Activated CD8-positive, alpha-beta T cell treated with anti-CD3 and anti-CD28 coated beads, Interleukin-2, amount 10 ng/mL, durations not matched to agents 7 days and 5 days (primary cell): ENCODE data around the gene TTC23. TPM values are rescaled to one million over a fixed set of nuclear protein-coding genes. Genes with fewer than 3 reads are reported as not detected.
"Not testable (repeated sequence)": the region's sequence is repeated elsewhere in the genome, so short reads cannot be mapped to it uniquely, and the experiment has no call there.

Experiments
- ATAC-seq: fragments of 150-1000 bp; cut with Tn5 transposase; one replicate; pipeline ENCODE4 v1.10.0; 2021; ENCODE audit warnings: moderate library complexity
- CTCF ChIA-PET: fragments of 350-600 bp; sonication (Branson Sonifier 250); formaldehyde crosslinking; loops from one replicate; lab custom pipeline; 2021; ENCODE audit warnings: antibody characterized with exemption; lab: Charles Lee
- POLR2A ChIA-PET: fragments of 350-600 bp; sonication (Branson Sonifier 250); formaldehyde crosslinking; loops from one replicate; lab custom pipeline; 2021; ENCODE audit warnings: antibody characterized with exemption; lab: Charles Lee
- DNase-seq: peaks from one replicate; pipeline ENCODE4 v3.0.0-alpha.2; 2020
- H3K27ac Mint-ChIP-seq: one replicate; pipeline ENCODE4 v1.8.0; 2021; ENCODE audit warnings: mild to moderate bottlenecking, mixed read lengths
- H3K27me3 Mint-ChIP-seq: one replicate; pipeline ENCODE4 v1.8.0; 2021; ENCODE audit warnings: low read depth, mixed read lengths
- H3K36me3 Mint-ChIP-seq: one replicate; pipeline ENCODE4 v1.8.0; 2021; ENCODE audit warnings: low read depth, mixed read lengths
- H3K4me1 Mint-ChIP-seq: one replicate; pipeline ENCODE4 v1.8.0; 2021; ENCODE audit warnings: low read depth, mixed read lengths
- H3K4me3 Mint-ChIP-seq: one replicate; pipeline ENCODE4 v1.8.0; 2021; ENCODE audit warnings: mild to moderate bottlenecking, mixed read lengths
- H3K9me3 Mint-ChIP-seq: one replicate; pipeline ENCODE4 v1.8.0; 2022; ENCODE audit warnings: mixed read lengths; ENCODE audit not compliant: insufficient read depth
- total RNA-seq, 2 experiments: library from RNA; stranded (reverse); gene quantifications; one replicate each; pipeline ENCODE4 v1.2.3, GENCODE V29; 2021

Gene TTC23
- total RNA-seq, 2 experiments from 2014 or later = 0.65 to 0.82 TPM

DNA sequence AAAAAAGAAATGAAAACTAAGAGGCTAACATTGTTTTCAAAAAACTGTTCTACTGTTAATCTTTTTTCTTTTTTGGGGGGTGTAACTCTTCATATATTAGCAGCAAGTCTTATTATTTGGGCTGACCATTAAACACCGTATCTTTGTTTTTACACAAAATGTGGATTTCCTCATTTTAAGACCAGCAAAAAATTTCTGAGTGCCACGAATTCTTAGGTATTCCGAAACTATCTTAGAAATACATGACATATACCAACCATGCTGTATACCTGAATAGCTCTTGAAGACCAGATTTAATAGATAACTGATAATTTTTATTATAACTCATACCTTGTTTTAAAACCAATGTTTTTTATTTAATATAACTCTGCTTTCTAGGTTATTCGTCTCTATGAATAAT, 620 bp upstream of the TTC23 start:
- Mint-ChIP-seq H3K27ac (no peak overlapping the region), H3K4me3 (no peak overlapping the region), H3K36me3 (peaks cover 6% of the 10 kb centered on the region), H3K4me1 (peaks cover 24% of the 10 kb centered on the region), H3K27me3 (peaks cover 5% of the 10 kb centered on the region), H3K9me3 (no peaks in the 10 kb centered on the region)
- ChIA-PET POLR2A (no interaction called here), CTCF (no interaction called here)
- ATAC-seq (no peak), DNase-seq (no peak)

GRCh38 chr15:99248000-99248715, 1.2 kb downstream of the TTC23 start:
- ChIA-PET POLR2A (no interaction called here), CTCF (no interaction called here)
- Mint-ChIP-seq H3K4me1 (peaks cover 15% of the 10 kb centered on the region), H3K27ac (no peak overlapping the region), H3K9me3 (no peaks in the 10 kb centered on the region), H3K4me3 (no peak overlapping the region), H3K27me3 (peaks cover 10% of the 10 kb centered on the region), H3K36me3 (peaks cover 6% of the 10 kb centered on the region)
- DNase-seq = no peak
- no peak for ATAC-seq

DNA sequence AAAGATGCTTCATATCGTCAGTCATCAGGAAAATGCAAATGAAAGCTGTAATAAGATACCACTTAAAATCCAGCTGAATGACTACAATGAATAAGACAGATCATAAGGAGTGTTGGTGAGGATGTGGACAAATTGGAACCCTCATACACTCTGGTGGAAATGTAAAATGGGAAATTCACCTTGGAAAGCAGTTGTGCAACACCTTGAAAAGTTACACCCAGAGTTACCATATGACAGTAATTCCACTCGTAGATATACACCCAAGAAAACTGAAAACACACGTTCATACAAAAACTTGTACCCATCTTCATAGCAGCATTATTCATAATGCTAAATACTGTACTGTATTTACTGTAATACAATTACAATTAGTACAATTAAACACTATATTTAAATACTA, 2.3 kb downstream of the TTC23 start:
- Mint-ChIP-seq H3K4me1 (peaks cover 6% of the 10 kb centered on the region), H3K27me3 (peaks cover 12% of the 10 kb centered on the region), H3K4me3 (no peak overlapping the region), H3K9me3 (no peaks in the 10 kb centered on the region), H3K27ac (no peak overlapping the region), H3K36me3 (peaks cover 6% of the 10 kb centered on the region)
- ATAC-seq (no peak), DNase-seq (no peak)
- ChIA-PET CTCF (no interaction called here), POLR2A (no interaction called here)

GRCh38 chr15:99244306-99244705, 5.1 kb downstream of the TTC23 start:
- Mint-ChIP-seq H3K27me3 (peaks cover 12% of the 10 kb centered on the region), H3K4me1 (peaks cover 13% of the 10 kb centered on the region), H3K27ac (no peak overlapping the region), H3K36me3 (no peaks in the 10 kb centered on the region), H3K9me3 (no peaks in the 10 kb centered on the region), H3K4me3 (no peak overlapping the region)
- POLR2A ChIA-PET = no interaction called here
- CTCF ChIA-PET = no interaction called here
- DNase-seq = no peak
- no peak for ATAC-seq

DNA sequence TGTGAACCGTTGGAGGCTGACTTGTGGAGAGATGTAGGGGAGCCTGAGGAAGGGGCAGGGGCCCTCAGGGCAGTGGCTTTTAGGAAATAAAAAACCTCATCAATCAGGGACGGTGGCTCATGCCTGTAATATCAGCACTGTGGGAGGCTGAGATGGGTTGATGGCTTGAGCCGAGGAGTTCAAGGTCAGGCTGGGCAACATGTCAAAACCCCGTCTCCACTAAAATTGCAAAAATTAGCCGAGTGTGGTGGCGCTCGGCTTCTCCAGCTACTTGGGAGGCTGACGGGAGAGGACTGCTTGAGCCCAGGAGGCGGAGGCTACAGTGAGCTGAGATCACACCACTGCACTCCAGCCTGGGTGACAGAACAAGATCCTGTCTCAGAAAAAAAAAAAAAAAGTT, 7.6 kb downstream of the TTC23 start:
- Mint-ChIP-seq H3K27ac (no peak overlapping the region), H3K4me3 (no peak overlapping the region), H3K9me3 (no peaks in the 10 kb centered on the region), H3K36me3 (no peaks in the 10 kb centered on the region), H3K4me1 (peaks cover 13% of the 10 kb centered on the region), H3K27me3 (peaks cover 7% of the 10 kb centered on the region)
- CTCF ChIA-PET = no interaction called here
- no peak for ATAC-seq
- POLR2A ChIA-PET = no interaction called here
- DNase-seq = no peak

DNA sequence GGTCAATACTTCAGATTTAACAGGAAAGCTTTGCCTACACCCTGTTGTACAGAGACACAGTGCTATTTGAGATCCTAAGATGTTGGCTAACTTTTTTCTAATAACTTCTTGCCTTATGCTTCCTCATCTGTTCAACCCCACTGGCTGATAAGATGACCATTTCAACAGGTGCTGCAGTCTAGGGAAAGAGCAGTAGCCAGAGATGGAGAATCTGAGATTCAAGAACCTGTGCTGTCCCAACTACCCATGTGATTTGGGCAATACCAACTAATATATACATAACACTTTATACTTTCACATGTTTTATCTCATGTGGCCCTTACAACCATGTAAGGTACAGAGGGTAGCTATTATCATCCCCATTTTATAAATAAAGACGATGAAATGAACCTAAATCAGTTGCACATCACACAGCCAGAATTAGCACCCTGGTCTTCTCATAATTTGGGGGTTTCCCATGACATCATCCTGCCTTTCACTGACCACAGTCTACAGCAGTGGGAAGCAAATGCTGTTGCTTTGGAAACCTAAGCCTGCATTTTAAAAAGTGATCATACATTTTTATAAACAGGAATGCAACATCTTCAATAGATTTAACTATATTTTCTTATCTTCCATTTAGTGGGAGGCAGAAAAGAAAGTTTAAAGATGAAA, 9.7 kb downstream of the TTC23 start:
- peak; percentile 29 for DNase-seq
- Mint-ChIP-seq H3K36me3 (no peaks in the 10 kb centered on the region), H3K4me1 (peaks cover 13% of the 10 kb centered on the region), H3K9me3 (no peaks in the 10 kb centered on the region), H3K27me3 (peaks cover 7% of the 10 kb centered on the region), H3K4me3 (no peak overlapping the region), H3K27ac (no peak overlapping the region)
- ATAC-seq = peak; percentile 89
- ChIA-PET POLR2A (interaction anchor here (0.8 kb wide), 1 partner anchor 12 kb away, joined by 3 read pairs; the partner anchor contains the start of gene LRRC28), CTCF (no interaction called here)

DNA sequence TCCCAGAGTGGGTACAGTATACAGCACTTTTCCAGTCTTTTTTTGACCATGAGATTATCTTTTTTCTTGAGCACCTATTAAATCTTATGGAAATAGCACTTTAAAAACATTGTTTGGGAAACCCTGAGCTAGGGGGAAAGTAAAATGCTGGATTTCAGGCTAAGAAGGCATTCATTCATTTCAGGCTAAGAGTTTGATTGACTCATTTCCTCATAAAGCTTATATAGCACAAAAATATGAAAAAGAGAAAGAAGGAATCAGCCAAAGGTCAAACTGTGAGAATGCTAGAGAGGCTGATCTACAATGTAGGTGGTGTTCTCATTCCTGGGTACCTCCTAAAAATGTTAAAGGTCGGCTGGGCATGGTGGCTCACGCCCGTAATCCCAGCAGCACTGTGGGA, 10.5 kb downstream of the TTC23 start:
- Mint-ChIP-seq H3K4me3 (no peak overlapping the region), H3K9me3 (no peaks in the 10 kb centered on the region), H3K36me3 (no peaks in the 10 kb centered on the region), H3K4me1 (peaks cover 13% of the 10 kb centered on the region), H3K27me3 (peaks cover 7% of the 10 kb centered on the region), H3K27ac (no peak overlapping the region)
- CTCF ChIA-PET = no interaction called here
- ATAC-seq (no peak), DNase-seq (no peak)
- POLR2A ChIA-PET = interaction anchor here (0.8 kb wide), 1 partner anchor 12 kb away, joined by 3 read pairs; the partner anchor contains the start of gene LRRC28

DNA sequence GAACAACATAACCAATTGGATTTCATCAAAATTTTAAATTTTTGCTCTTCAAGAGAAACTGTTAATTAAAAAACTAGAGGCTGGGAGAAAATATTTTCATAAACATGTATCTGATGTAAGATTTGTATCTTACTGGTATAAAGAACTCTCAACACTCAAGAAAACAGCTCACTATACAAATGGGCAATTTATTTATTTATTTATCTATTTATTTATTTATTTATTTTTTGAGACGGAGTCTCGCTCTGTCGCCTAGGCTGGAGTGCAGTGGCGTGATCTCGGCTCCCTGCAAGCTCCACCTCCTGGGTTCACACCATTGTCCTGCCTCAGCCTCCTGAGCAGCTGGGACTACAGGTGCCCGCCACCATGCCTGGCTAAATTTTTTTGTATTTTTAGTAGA, 15.2 kb downstream of the TTC23 start:
- H3K27me3 Mint-ChIP-seq, H3K36me3 Mint-ChIP-seq, H3K4me1 Mint-ChIP-seq, DNase-seq, H3K4me3 Mint-ChIP-seq, H3K9me3 Mint-ChIP-seq, ATAC-seq, CTCF ChIA-PET, H3K27ac Mint-ChIP-seq: not testable (repeated sequence)
- POLR2A ChIA-PET = interaction anchor here (0.6 kb wide), 1 partner anchor 36 kb away, joined by 3 read pairs; no protein-coding TSS in a partner anchor

DNA sequence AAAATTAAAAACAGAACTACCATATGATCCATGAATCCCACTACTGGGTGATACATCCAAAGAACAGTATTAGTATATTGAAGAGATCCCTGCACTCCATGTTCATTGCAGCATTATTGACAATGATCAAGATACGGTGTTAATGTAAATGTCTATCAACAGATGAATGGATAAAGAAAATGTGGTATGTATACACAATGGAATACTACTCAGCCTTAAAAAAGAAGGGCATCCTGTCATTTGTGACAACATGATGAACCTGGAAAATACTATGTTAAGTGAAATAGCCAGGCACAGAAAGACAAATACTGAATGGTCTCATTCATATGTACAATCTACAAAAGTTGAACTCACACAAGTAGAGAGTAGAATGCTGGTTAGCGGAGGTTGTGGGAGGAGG, 16.6 kb downstream of the TTC23 start:
- Mint-ChIP-seq H3K9me3 (no peaks in the 10 kb centered on the region), H3K4me3 (no peak overlapping the region), H3K4me1 (no peaks in the 10 kb centered on the region), H3K27ac (no peak overlapping the region), H3K36me3 (no peaks in the 10 kb centered on the region), H3K27me3 (peaks cover 6% of the 10 kb centered on the region)
- ChIA-PET CTCF (no interaction called here), POLR2A (no interaction called here)
- ATAC-seq = no peak
- DNase-seq = no peak

- ATAC-seq = no peak
- H3K9me3 Mint-ChIP-seq = no peaks in the 10 kb centered on the region
Measured at GRCh38 chr15:99230867-99231266, 18.5 kb downstream of the TTC23 start.

GRCh38 chr15:99228120-99228770, 21.1 kb downstream of the TTC23 start:
- ChIA-PET POLR2A (no interaction called here), CTCF (interaction anchor here (1.0 kb wide), 1 partner anchor 13 kb away, joined by 3 read pairs; no protein-coding TSS in a partner anchor)
- H3K4me3 Mint-ChIP-seq = no peak overlapping the region
- no peaks in the 10 kb centered on the region for H3K9me3 Mint-ChIP-seq
- no peak overlapping the region for H3K27ac Mint-ChIP-seq
- ATAC-seq (no peak), DNase-seq (no peak)
- H3K27me3 Mint-ChIP-seq = peaks cover 6% of the 10 kb centered on the region
- H3K36me3 Mint-ChIP-seq = no peaks in the 10 kb centered on the region
- H3K4me1 Mint-ChIP-seq = no peaks in the 10 kb centered on the region

More at GRCh38 chr15:99230867-99231266, 18.5 kb downstream of the TTC23 start:
- H3K27ac Mint-ChIP-seq = no peak overlapping the region
- no peaks in the 10 kb centered on the region for H3K4me1 Mint-ChIP-seq
- DNase-seq = no peak
- peaks cover 6% of the 10 kb centered on the region for H3K27me3 Mint-ChIP-seq
- POLR2A ChIA-PET = no interaction called here
- CTCF ChIA-PET = interaction anchor here (1.0 kb wide), 1 partner anchor 473 kb away, joined by 3 read pairs; no protein-coding TSS in a partner anchor
- no peaks in the 10 kb centered on the region for H3K36me3 Mint-ChIP-seq
- no peak overlapping the region for H3K4me3 Mint-ChIP-seq

GRCh38 chr15:99226802-99227201, 22.6 kb downstream of the TTC23 start:
- H3K27ac Mint-ChIP-seq = no peak overlapping the region
- no peak for ATAC-seq
- ChIA-PET POLR2A (no interaction called here), CTCF (no interaction called here)
- no peaks in the 10 kb centered on the region for H3K9me3 Mint-ChIP-seq
- H3K4me1 Mint-ChIP-seq = no peaks in the 10 kb centered on the region
- no peak for DNase-seq
- peaks cover 4% of the 10 kb centered on the region for H3K27me3 Mint-ChIP-seq
- no peak overlapping the region for H3K4me3 Mint-ChIP-seq
- H3K36me3 Mint-ChIP-seq = no peaks in the 10 kb centered on the region
